H9 (cell line): ENCODE results near the gene PTPN22. TPM values are rescaled to one million over a fixed set of nuclear protein-coding genes. Genes with fewer than 3 reads are reported as not detected.

ENCODE experiments used
- DNase-seq: peaks from one replicate; pipeline ENCODE4 v3.0.0-alpha.2; 2017
- H2AFZ ChIP-seq: one replicate; pipeline ENCODE4 v1.6.1; 2013; ENCODE audit warnings: mild to moderate bottlenecking, low read length, control low read depth, moderate library complexity
- H2AK5ac ChIP-seq: 2 replicates; pipeline ENCODE4 v1.6.1; 2013; ENCODE audit warnings: low read length, control low read depth, mixed read lengths; ENCODE audit not compliant: insufficient read length
- H2BK120ac ChIP-seq: one replicate; pipeline ENCODE4 v1.6.1; 2013; ENCODE audit warnings: low read depth, mild to moderate bottlenecking, low read length, control low read depth, inconsistent platforms; ENCODE audit not compliant: poor library complexity, severe bottlenecking
- H2BK12ac ChIP-seq: 2 replicates; pipeline ENCODE4 v1.6.1; 2013; ENCODE audit warnings: low read length, control low read depth, mixed read lengths, low read depth; ENCODE audit not compliant: insufficient read length
- H2BK15ac ChIP-seq: 2 replicates; pipeline ENCODE4 v1.6.1; 2013; ENCODE audit warnings: low read depth, low read length, control low read depth
- H2BK20ac ChIP-seq: one replicate; pipeline ENCODE4 v1.6.1; 2013; ENCODE audit warnings: low read depth, mild to moderate bottlenecking, low read length, control low read depth, inconsistent platforms; ENCODE audit not compliant: poor library complexity, severe bottlenecking
- H2BK5ac ChIP-seq: 2 replicates; pipeline ENCODE4 v1.6.1; 2013; ENCODE audit warnings: low read length, control low read depth, mixed read lengths; ENCODE audit not compliant: insufficient read length
- H3K14ac ChIP-seq: 2 replicates; pipeline ENCODE4 v1.6.1; 2013; ENCODE audit warnings: low read length, control low read depth; ENCODE audit not compliant: insufficient read depth
- H3K18ac ChIP-seq: 2 replicates; pipeline ENCODE4 v1.6.1; 2013; ENCODE audit warnings: low read depth, mild to moderate bottlenecking, mixed read lengths, low read length, control low read depth; ENCODE audit not compliant: insufficient read length
- H3K23ac ChIP-seq: 2 replicates; pipeline ENCODE4 v1.6.1; 2013; ENCODE audit warnings: low read length, control low read depth, mixed read lengths, low read depth; ENCODE audit not compliant: insufficient read length
- H3K23me2 ChIP-seq: 2 replicates; pipeline ENCODE4 v1.6.1; 2013; ENCODE audit warnings: low read depth, mild to moderate bottlenecking, mixed read lengths, low read length, control low read depth; ENCODE audit not compliant: insufficient read length, poor library complexity, severe bottlenecking
- H3K27ac ChIP-seq: 2 replicates; pipeline ENCODE4 v1.5.1; 2013; ENCODE audit warnings: low read length, control low read depth, mixed read lengths, low read depth; ENCODE audit not compliant: insufficient read length
- H3K27me3 ChIP-seq: 2 replicates; pipeline ENCODE4 v1.6.1; 2013; ENCODE audit warnings: low read length, control low read depth, inconsistent platforms; ENCODE audit not compliant: insufficient read depth
- H3K4ac ChIP-seq: 2 replicates; pipeline ENCODE4 v1.6.1; 2013; ENCODE audit warnings: low read depth, mild to moderate bottlenecking, control low read depth, inconsistent platforms, low read length, moderate library complexity
- H3K4me1 ChIP-seq: 2 replicates; pipeline ENCODE4 v1.6.1; 2013; ENCODE audit warnings: low read length, control low read depth, inconsistent platforms; ENCODE audit not compliant: insufficient read depth
- H3K4me2 ChIP-seq: 2 replicates; pipeline ENCODE4 v1.6.1; 2013; ENCODE audit warnings: low read length, control low read depth, mixed read lengths; ENCODE audit not compliant: insufficient read length, insufficient read depth
- H3K56ac ChIP-seq: 2 replicates; pipeline ENCODE4 v1.6.1; 2013; ENCODE audit warnings: low read depth, mild to moderate bottlenecking, mixed read lengths, low read length, control low read depth; ENCODE audit not compliant: insufficient read length
- H3K79me1 ChIP-seq: 2 replicates; pipeline ENCODE4 v1.6.1; 2013; ENCODE audit warnings: low read depth, mild to moderate bottlenecking, moderate library complexity, low read length, control low read depth, inconsistent platforms; ENCODE audit not compliant: insufficient read depth, poor library complexity, severe bottlenecking
- H3K79me2 ChIP-seq: 2 replicates; pipeline ENCODE4 v1.6.1; 2013; ENCODE audit warnings: low read length, control low read depth, inconsistent platforms; ENCODE audit not compliant: insufficient read depth
- H3K9ac ChIP-seq: 2 replicates; pipeline ENCODE4 v1.6.1; 2013; ENCODE audit warnings: low read length, control low read depth, mixed read lengths; ENCODE audit not compliant: insufficient read length; ENCODE audit errors: extremely low read depth
- H3K9me3 ChIP-seq: one replicate; pipeline ENCODE4 v1.6.1; 2013; ENCODE audit warnings: low read depth, low read length, inconsistent platforms; ENCODE audit not compliant: control insufficient read depth
- H3T11ph ChIP-seq: one replicate; pipeline ENCODE4 v1.6.1; 2013; ENCODE audit warnings: mild to moderate bottlenecking, low read length, control low read depth, inconsistent platforms
- H4K20me1 ChIP-seq: one replicate; pipeline ENCODE4 v1.6.1; 2013; ENCODE audit not compliant: control insufficient read depth, insufficient read length, insufficient read depth
- H4K5ac ChIP-seq: 2 replicates; pipeline ENCODE4 v1.6.1; 2013; ENCODE audit warnings: low read depth, mild to moderate bottlenecking, mixed read lengths, low read length, control low read depth; ENCODE audit not compliant: insufficient read length
- H4K8ac ChIP-seq: replicated peaks from 2 replicates; pipeline ENCODE4 v1.6.1; 2013; ENCODE audit warnings: low read length, control low read depth, mixed read lengths, low read depth; ENCODE audit not compliant: insufficient read length
- H4K91ac ChIP-seq: 2 replicates; pipeline ENCODE4 v1.6.1; 2013; ENCODE audit warnings: low read depth, mild to moderate bottlenecking, moderate library complexity, mixed read lengths, low read length, control low read depth; ENCODE audit not compliant: insufficient read length
- H3K27ac Mint-ChIP-seq, 3 experiments: 2 replicates in 2 of 3; 3 replicates in 1 of 3; pipeline ENCODE4 v1.8.0; 2020 to 2021; ENCODE audit warnings: mixed read lengths in 3 of 3, mild to moderate bottlenecking in 1 of 3, moderate library complexity in 1 of 3
- H3K27me3 Mint-ChIP-seq: 2 replicates; pipeline ENCODE4 v1.8.0; 2021; ENCODE audit warnings: low read depth, mild to moderate bottlenecking, moderate library complexity, mixed read lengths
- H3K36me3 Mint-ChIP-seq, 3 experiments: 2 replicates in 2 of 3; 3 replicates in 1 of 3; pipeline ENCODE4 v1.8.0; 2020 to 2021; ENCODE audit warnings: low read depth in 3 of 3, mixed read lengths in 3 of 3; ENCODE audit not compliant: insufficient read depth in 1 of 3
- H3K4me1 Mint-ChIP-seq, 2 experiments: 2 replicates each; pipeline ENCODE4 v1.8.0; 2020; ENCODE audit warnings: mixed read lengths in 2 of 2
- H3K4me3 Mint-ChIP-seq, 2 experiments: 2 replicates in 1 of 2; 3 replicates in 1 of 2; pipeline ENCODE4 v1.8.0; 2020 to 2021; ENCODE audit warnings: mild to moderate bottlenecking in 2 of 2, mixed read lengths in 2 of 2, moderate library complexity in 1 of 2
- H3K9me3 Mint-ChIP-seq, 2 experiments: 2 replicates in 1 of 2; 3 replicates in 1 of 2; pipeline ENCODE4 v1.8.0; 2020; ENCODE audit warnings: mild to moderate bottlenecking in 2 of 2, mixed read lengths in 2 of 2, moderate library complexity in 1 of 2
- WGBS: extraction: QIAGEN DNeasy Blood & Tissue Kit; methylation state at CpG from one replicate; pipeline ENCODE4 v1.1.7; 2013; ENCODE audit warnings: missing lambda C conversion rate, low lambda C conversion rate, mixed read lengths; ENCODE audit not compliant: insufficient read length; ENCODE audit errors: extremely low coverage; 5-methylcytosine and 5-hydroxymethylcytosine counted together
- total RNA-seq: library from RNA; stranded (reverse); gene quantifications from 2 replicates; pipeline ENCODE4 v1.2.1, GENCODE V29; 2021
- TF ChIP-seq, protein P1 (sequence below): fragments of 200-600 bp; sonication (generic); conservative IDR thresholded peaks from 3 replicates; pipeline ENCODE4 v1.8.0; 2021; ENCODE audit warnings: antibody characterized with exemption, mild to moderate bottlenecking

Gene PTPN22
- total RNA-seq, 1 experiment from 2014 or later, result not detected

DNA sequence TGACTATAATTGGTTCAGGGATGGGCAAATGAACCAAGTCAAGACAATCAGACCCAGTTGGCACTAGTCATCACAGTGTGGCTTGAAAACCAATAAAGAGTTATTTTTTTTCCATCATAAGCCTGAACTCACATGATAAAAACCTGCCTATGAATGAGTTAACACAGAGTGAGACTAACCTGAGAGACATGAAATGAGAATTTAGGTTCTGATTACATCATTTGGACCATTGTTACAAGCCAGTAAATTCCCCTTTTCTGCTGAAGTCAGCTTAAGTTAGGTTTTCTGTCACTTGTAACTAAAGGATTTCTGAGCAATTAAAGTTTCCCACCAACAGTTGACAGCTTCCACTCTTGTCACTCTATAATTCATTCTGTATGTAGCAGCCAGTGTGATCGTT lies 49.6 kb downstream of the PTPN22 start:
- no peak overlapping the region for H3K56ac ChIP-seq
- no peak overlapping the region for H3K4ac ChIP-seq
- no peak overlapping the region for H3K9ac ChIP-seq
- Mint-ChIP-seq H3K4me3 (no peak overlapping the region), H3K9me3 (peaks cover 0 to 3% of the 10 kb centered on the region in 2 experiments; a peak in 1 of 5 replicates), H3K27me3 (no peaks in the 10 kb centered on the region), H3K36me3 (no peaks in the 10 kb centered on the region), H3K4me1 (no peaks in the 10 kb centered on the region), H3K27ac (no peak overlapping the region)
- no peaks in the 10 kb centered on the region for H3K79me2 ChIP-seq
- H4K20me1 ChIP-seq, result no peaks in the 10 kb centered on the region
- H3K9me3 ChIP-seq, result no peaks in the 10 kb centered on the region
- H3K79me1 ChIP-seq, result no peaks in the 10 kb centered on the region
- no peak overlapping the region for H3K27ac ChIP-seq
- H2BK120ac ChIP-seq, result no peak overlapping the region
- no peaks in the 10 kb centered on the region for H3K4me1 ChIP-seq
- H3K27me3 ChIP-seq, result no peaks in the 10 kb centered on the region
- no peak overlapping the region for H4K91ac ChIP-seq
- no peak overlapping the region for H3K23ac ChIP-seq
- no peak overlapping the region for H2BK15ac ChIP-seq
- H2BK5ac ChIP-seq, result no peak overlapping the region
- no CpG with 5 or more reads among the region's 1 CpG for WGBS
- H2BK12ac ChIP-seq, result no peak overlapping the region
- TF ChIP-seq, protein P1, sequence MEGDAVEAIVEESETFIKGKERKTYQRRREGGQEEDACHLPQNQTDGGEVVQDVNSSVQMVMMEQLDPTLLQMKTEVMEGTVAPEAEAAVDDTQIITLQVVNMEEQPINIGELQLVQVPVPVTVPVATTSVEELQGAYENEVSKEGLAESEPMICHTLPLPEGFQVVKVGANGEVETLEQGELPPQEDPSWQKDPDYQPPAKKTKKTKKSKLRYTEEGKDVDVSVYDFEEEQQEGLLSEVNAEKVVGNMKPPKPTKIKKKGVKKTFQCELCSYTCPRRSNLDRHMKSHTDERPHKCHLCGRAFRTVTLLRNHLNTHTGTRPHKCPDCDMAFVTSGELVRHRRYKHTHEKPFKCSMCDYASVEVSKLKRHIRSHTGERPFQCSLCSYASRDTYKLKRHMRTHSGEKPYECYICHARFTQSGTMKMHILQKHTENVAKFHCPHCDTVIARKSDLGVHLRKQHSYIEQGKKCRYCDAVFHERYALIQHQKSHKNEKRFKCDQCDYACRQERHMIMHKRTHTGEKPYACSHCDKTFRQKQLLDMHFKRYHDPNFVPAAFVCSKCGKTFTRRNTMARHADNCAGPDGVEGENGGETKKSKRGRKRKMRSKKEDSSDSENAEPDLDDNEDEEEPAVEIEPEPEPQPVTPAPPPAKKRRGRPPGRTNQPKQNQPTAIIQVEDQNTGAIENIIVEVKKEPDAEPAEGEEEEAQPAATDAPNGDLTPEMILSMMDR, result no peak
- DNase-seq, result no peak
- no peak overlapping the region for H4K5ac ChIP-seq
- no peaks in the 10 kb centered on the region for H3K23me2 ChIP-seq
- no peak overlapping the region for H3T11ph ChIP-seq
- no peak overlapping the region for H2AK5ac ChIP-seq
- no peak overlapping the region for H3K14ac ChIP-seq
- H3K18ac ChIP-seq, result no peak overlapping the region
- H2BK20ac ChIP-seq, result no peak overlapping the region
- H4K8ac ChIP-seq, result no peak overlapping the region
- H3K4me2 ChIP-seq, result no peak overlapping the region
- H2AFZ ChIP-seq, result no peak overlapping the region
